K562 (cell line): ENCODE data around the gene TLR5. TPM values are rescaled to one million over a fixed set of nuclear protein-coding genes. Genes with fewer than 3 reads are reported as not detected.

Source experiments
- DPF2 ChIP-seq: fragments of 450-650 bp; IDR thresholded peaks from 2 replicates; pipeline ENCODE4 v1.6.1; 2016
- EGR1 ChIP-seq: fragments of 450-650 bp; conservative IDR thresholded peaks from 2 replicates; pipeline ENCODE4 v1.6.1; 2017; ENCODE audit warnings: mild to moderate bottlenecking
- ELF4 ChIP-seq: fragments of 450-650 bp; formaldehyde crosslinking; IDR thresholded peaks from 2 replicates; pipeline ENCODE4 v1.4.0; 2022; ENCODE audit warnings: missing genetic modification characterization
- ERF ChIP-seq: fragments of 450-650 bp; formaldehyde crosslinking; IDR thresholded peaks from 2 replicates; pipeline ENCODE4 v1.4.0; 2020; ENCODE audit warnings: mild to moderate bottlenecking, mixed read lengths
- L3MBTL2 ChIP-seq: fragments of 450-650 bp; IDR thresholded peaks from 2 replicates; pipeline ENCODE4 v1.6.1; 2016; ENCODE audit warnings: mild to moderate bottlenecking, moderate library complexity
- MNT ChIP-seq, 2 experiments: fragments of 450-650 bp; conservative IDR thresholded peaks; 2 replicates each; pipeline ENCODE4 v1.6.1; 2017; ENCODE audit warnings: mild to moderate bottlenecking in 2 of 2, moderate library complexity in 2 of 2
- POLR3A ChIP-seq: IDR thresholded peaks from 2 replicates; pipeline ENCODE4 v1.6.1; 2011; ENCODE audit warnings: borderline replicate concordance, mild to moderate bottlenecking, moderate library complexity; ENCODE audit not compliant: insufficient read length, insufficient read depth; ENCODE audit errors: extremely low read depth
- SMC3 ChIP-seq: conservative IDR thresholded peaks from 2 replicates; pipeline ENCODE4 v1.6.1; 2011; ENCODE audit warnings: low read depth, low read length, improper control_type of control experiment; ENCODE audit not compliant: insufficient read depth
- SP1 ChIP-seq: sonication (generic); formaldehyde crosslinking; IDR thresholded peaks from 2 replicates; pipeline ENCODE4 v1.8.1; 2022; ENCODE audit warnings: mild to moderate bottlenecking, missing genetic modification reagents
- STAG1 ChIP-seq: sonication (generic); formaldehyde crosslinking; IDR thresholded peaks from 2 replicates; pipeline ENCODE4 v1.5.0; 2020; ENCODE audit warnings: missing genetic modification reagents, borderline replicate concordance
- UBTF ChIP-seq, 2 experiments: IDR thresholded peaks; 2 replicates each; pipeline ENCODE4 v1.6.1; 2012; ENCODE audit warnings: improper control_type of control experiment in 2 of 2, low read depth in 2 of 2, low read length in 2 of 2, borderline replicate concordance in 1 of 2
- ZNF324 ChIP-seq: fragments of 250-450 bp; sonication (Bioruptor Pico); IDR thresholded peaks from 2 replicates; pipeline ENCODE4 v1.4.0; 2020; ENCODE audit warnings: mild to moderate bottlenecking
- polyA plus RNA-seq, 8 experiments: library from polyadenylated mRNA; depleted of rRNA in 4 of 8; stranded (reverse) in 5 of 8; unstranded in 3 of 8; fragments of >200 nt; fragmentation: Nextera tagmentation in 2 of 8; fragmentation: Illumina TruSeq in 1 of 8; extraction: Ambion mirVana in 2 of 8; extraction: Trizol in 1 of 8; gene quantifications; 2 replicates each; pipeline versions ENCODE4 v1.2.1 to v1.2.3, GENCODE V29; 2011 to 2014; ENCODE audit warnings: inconsistent platforms in 1 of 8, missing spikeins in 1 of 8
- total RNA-seq, 7 experiments: library from RNA; depleted of rRNA in 6 of 7; stranded (reverse); fragments of >200 nt in 6 of 7; fragmentation: Illumina TruSeq in 2 of 7; extraction: Trizol in 2 of 7; gene quantifications; 2 replicates each; pipeline versions ENCODE4 v1.2.1 to v1.2.3, GENCODE V29; 2011 to 2021; ENCODE audit warnings: low replicate concordance in 1 of 7
- TF ChIP-seq, protein P1 (sequence below): fragments of 200-800 bp; sonication (Bioruptor generic); IDR thresholded peaks from 2 replicates; pipeline ENCODE4 v1.6.1; 2017; ENCODE audit warnings: missing genetic modification characterization, missing compliant biosample characterization
- TF ChIP-seq, protein P2 (sequence below): IDR thresholded peaks from 2 replicates; pipeline ENCODE4 v1.6.1; 2011; ENCODE audit warnings: borderline replicate concordance, low read depth, mild to moderate bottlenecking, moderate library complexity, low read length; ENCODE audit not compliant: insufficient read depth, poor library complexity, severe bottlenecking
- TF ChIP-seq, protein P3 (sequence below): fragments of 250-450 bp; sonication (Bioruptor Pico); IDR thresholded peaks from 2 replicates; pipeline ENCODE4 v1.5.0; 2020; ENCODE audit warnings: mild to moderate bottlenecking, borderline replicate concordance

TLR5 gene
- total and polyA plus RNA-seq, 9 of the 15 experiments (the other 6 are each of a cell fraction or from before 2014, with no cell fraction given), result 0.93 to 7.4 (median 1.9) TPM

DNA sequence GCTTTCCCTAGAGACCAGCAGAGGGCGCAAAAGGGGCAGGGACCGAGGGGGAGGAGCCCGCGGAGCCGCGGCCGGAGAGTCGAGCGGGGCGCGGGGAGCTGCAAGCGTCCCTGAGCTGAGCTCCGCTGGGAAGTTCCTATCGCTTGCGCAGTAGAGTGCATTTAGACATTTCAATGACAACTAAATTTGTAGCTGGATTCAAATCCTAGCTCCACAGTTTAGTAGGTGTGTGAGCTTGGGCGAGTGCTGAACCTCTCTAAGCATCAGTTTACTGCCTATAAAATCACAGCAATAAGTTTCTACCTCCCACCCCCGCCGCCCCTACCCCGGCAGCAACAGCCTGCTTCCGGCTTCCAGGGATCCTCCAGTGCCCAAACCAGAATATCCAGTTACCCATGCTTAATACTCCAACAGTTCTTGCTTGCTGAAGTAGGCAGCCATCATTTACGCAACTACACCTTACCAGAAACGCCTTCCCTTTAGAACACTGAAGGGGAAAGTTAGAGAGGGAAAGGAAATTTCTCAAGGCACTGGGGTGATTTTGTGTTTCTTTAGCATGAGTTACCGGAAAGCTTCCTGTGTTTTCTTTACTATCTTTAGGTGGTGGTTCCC is 9.1 kb downstream of the TLR5 start (continued):
- TF ChIP-seq UBTF (IDR thresholded peaks at IDR 0.05; ENCODE audit: borderline replicate concordance in 1 of 2, low read depth in 2 of 2, low read length in 2 of 2) (peak; percentile 69 to 71; a peak in 3 of 4 replicates), EGR1 (peak; percentile 20; the same call in 1 of the 2 replicates), DPF2 (no peak), SP1 (CRISPR knock-in tag) (peak; percentile 85; the same call in 1 of the 2 replicates), ERF (CRISPR knock-in tag) (0 out of 2 replicates have a peak, but pooled peaks have one; percentile 21), ZNF324 (no peak), L3MBTL2 (0 out of 2 replicates have a peak, but pooled peaks have one; percentile 12), POLR3A (no peak), ELF4 (0 out of 2 replicates have a peak, but pooled peaks have one; percentile 5), STAG1 (CRISPR knock-in tag) (peak; percentile 56; the same call in 1 of the 2 replicates), SMC3 (peak; percentile 95), MNT (conservative IDR thresholded peaks at IDR 0.05) (no peak)
- TF ChIP-seq, protein P1, sequence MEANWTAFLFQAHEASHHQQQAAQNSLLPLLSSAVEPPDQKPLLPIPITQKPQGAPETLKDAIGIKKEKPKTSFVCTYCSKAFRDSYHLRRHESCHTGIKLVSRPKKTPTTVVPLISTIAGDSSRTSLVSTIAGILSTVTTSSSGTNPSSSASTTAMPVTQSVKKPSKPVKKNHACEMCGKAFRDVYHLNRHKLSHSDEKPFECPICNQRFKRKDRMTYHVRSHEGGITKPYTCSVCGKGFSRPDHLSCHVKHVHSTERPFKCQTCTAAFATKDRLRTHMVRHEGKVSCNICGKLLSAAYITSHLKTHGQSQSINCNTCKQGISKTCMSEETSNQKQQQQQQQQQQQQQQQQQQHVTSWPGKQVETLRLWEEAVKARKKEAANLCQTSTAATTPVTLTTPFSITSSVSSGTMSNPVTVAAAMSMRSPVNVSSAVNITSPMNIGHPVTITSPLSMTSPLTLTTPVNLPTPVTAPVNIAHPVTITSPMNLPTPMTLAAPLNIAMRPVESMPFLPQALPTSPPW (CRISPR knock-in tag), result peak; percentile 53; the same call in 1 of the 2 replicates
- TF ChIP-seq, protein P2, sequence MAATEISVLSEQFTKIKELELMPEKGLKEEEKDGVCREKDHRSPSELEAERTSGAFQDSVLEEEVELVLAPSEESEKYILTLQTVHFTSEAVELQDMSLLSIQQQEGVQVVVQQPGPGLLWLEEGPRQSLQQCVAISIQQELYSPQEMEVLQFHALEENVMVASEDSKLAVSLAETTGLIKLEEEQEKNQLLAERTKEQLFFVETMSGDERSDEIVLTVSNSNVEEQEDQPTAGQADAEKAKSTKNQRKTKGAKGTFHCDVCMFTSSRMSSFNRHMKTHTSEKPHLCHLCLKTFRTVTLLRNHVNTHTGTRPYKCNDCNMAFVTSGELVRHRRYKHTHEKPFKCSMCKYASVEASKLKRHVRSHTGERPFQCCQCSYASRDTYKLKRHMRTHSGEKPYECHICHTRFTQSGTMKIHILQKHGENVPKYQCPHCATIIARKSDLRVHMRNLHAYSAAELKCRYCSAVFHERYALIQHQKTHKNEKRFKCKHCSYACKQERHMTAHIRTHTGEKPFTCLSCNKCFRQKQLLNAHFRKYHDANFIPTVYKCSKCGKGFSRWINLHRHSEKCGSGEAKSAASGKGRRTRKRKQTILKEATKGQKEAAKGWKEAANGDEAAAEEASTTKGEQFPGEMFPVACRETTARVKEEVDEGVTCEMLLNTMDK, result peak; percentile 52
- TF ChIP-seq, protein P3, sequence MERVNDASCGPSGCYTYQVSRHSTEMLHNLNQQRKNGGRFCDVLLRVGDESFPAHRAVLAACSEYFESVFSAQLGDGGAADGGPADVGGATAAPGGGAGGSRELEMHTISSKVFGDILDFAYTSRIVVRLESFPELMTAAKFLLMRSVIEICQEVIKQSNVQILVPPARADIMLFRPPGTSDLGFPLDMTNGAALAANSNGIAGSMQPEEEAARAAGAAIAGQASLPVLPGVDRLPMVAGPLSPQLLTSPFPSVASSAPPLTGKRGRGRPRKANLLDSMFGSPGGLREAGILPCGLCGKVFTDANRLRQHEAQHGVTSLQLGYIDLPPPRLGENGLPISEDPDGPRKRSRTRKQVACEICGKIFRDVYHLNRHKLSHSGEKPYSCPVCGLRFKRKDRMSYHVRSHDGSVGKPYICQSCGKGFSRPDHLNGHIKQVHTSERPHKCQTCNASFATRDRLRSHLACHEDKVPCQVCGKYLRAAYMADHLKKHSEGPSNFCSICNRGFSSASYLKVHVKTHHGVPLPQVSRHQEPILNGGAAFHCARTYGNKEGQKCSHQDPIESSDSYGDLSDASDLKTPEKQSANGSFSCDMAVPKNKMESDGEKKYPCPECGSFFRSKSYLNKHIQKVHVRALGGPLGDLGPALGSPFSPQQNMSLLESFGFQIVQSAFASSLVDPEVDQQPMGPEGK (CRISPR knock-in tag), result no peak
